Transverse colon (tissue), 4 donors: ENCODE measurements around the gene CDC14B.
A peak's percentile ranks its signal among the peaks of the same experiment; 100 is the strongest.

Experiments
- CTCF ChIP-seq, 5 experiments: fragments of 200-600 bp in 3 of 5; fragments of 450-650 bp in 2 of 5; sonication (generic) in 3 of 5; IDR thresholded peaks; 1 replicate in 2 of 5; 2 replicates in 3 of 5; pipeline ENCODE4 v1.5.1; 2016 to 2017; ENCODE audit warnings: antibody characterized with exemption in 5 of 5, inconsistent platforms in 3 of 5, mild to moderate bottlenecking in 2 of 5, moderate library complexity in 1 of 5
- EP300 ChIP-seq: sonication (generic); formaldehyde crosslinking; IDR thresholded peaks from one replicate; pipeline ENCODE4 v1.6.1; 2017; ENCODE audit warnings: antibody characterized with exemption, low read depth
- POLR2A ChIP-seq: fragments of 450-650 bp; IDR thresholded peaks from one replicate; pipeline ENCODE4 v1.6.1; 2016; ENCODE audit warnings: antibody characterized with exemption, mild to moderate bottlenecking, moderate library complexity
- POLR2AphosphoS5 ChIP-seq, 3 donors: sonication (generic); formaldehyde crosslinking; IDR thresholded peaks; one replicate each; pipeline ENCODE4 v1.6.1; 2016; ENCODE audit warnings: antibody characterized with exemption in 3 of 3

DNA sequence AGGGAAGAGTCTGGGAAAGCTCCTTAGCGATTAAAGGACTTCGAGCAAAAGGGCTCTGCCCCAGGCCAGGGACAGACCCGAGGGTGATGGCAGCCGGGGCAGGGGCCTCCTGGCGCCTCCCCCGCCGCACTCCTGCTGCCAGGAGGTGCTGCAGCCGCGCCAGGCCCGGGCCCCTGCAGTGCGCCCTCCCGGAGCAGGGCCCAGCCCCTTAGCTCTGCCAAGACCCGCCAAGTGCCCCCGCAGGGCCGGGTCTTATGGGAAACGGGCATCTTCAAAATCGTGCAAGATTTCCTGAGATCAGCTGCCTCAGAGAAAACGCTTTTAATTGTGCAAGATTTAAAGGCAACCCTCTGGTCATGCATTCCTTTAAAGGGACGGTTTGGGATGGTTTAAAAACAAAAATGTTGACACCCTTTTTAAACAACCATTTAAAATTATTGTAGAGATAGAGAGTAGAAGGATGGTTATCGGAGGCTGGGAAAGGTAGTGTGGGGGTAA lies 52.4 kb downstream of the CDC14B start:
- TF ChIP-seq CTCF (IDR thresholded peaks at IDR 0.05) (no peak), POLR2A (no peak), EP300 (no peak), POLR2AphosphoS5 (IDR thresholded peaks at IDR 0.05) (peak in 1 of 3 donors; percentile 1)
